Psoas muscle (tissue), 8 donors: ENCODE data around the gene LAMP2. TPM values are rescaled to one million over a fixed set of nuclear protein-coding genes. Genes with fewer than 3 reads are reported as not detected.
"Not testable (repeated sequence)": the region's sequence is repeated elsewhere in the genome, so short reads cannot be mapped to it uniquely, and the experiment has no call there.

Source experiments
- ATAC-seq, 4 donors: fragments of 200-7000 bp; cut with Tn5 transposase; one replicate each; pipeline ENCODE4 v1.9.1; 2020; ENCODE audit warnings: moderate library complexity in 3 of 4, mild to moderate bottlenecking in 2 of 4
- DNase-seq, 2 donors: peaks; one replicate each; pipeline ENCODE4 v3.0.0-alpha.2; 2020
- H3K27ac ChIP-seq: fragments of 200-600 bp; one replicate; pipeline ENCODE4 v1.8.0; 2022
- H3K27me3 ChIP-seq, 3 donors: fragments of 200-600 bp in 1 of 3; one replicate each; pipeline versions ENCODE4 v1.6.1 to v1.8.0; 2013 to 2022; ENCODE audit warnings: low read length in 2 of 3, mild to moderate bottlenecking in 2 of 3, moderate library complexity in 1 of 3; ENCODE audit not compliant: insufficient read depth in 3 of 3
- H3K36me3 ChIP-seq, 2 donors: fragments of 200-600 bp in 1 of 2; one replicate each; pipeline versions ENCODE4 v1.6.1 to v1.8.0; 2013 to 2022; ENCODE audit warnings: low read depth in 1 of 2, mild to moderate bottlenecking in 1 of 2, moderate library complexity in 1 of 2; ENCODE audit not compliant: insufficient read depth in 1 of 2
- H3K4me1 ChIP-seq: fragments of 200-600 bp; one replicate; pipeline ENCODE4 v1.8.0; 2022
- H3K4me3 ChIP-seq: fragments of 200-600 bp; one replicate; pipeline ENCODE4 v1.8.0; 2022; ENCODE audit warnings: mild to moderate bottlenecking
- H3K9me3 ChIP-seq: fragments of 200-600 bp; one replicate; pipeline ENCODE4 v1.8.0; 2022
- WGBS, 3 donors: extraction: QIAGEN DNeasy Blood & Tissue Kit; methylation state at CpG; one replicate each; pipeline versions ENCODE4 v1.1.6 to v1.1.7; 2013; 5-methylcytosine and 5-hydroxymethylcytosine counted together
- intact Hi-C, 2 donors: fragments of 100-400 bp; cut with DNase I; formaldehyde crosslinking; loops; one replicate each; pipeline versions ENCODE4 v1.11.0 to v1.14.2; 2022
- polyA plus RNA-seq, 3 donors: library from polyadenylated mRNA; stranded (reverse); fragments of 200-250 nt; gene quantifications; one replicate each; pipeline ENCODE4 v1.2.3, GENCODE V29; 2013
- total RNA-seq, 4 donors: library from RNA; stranded (reverse); fragmentation: NEBNext Ultra II Directional in 2 of 4; extraction: Animal tissue kit (Norgen Biotek cat#: 25700) in 2 of 4; gene quantifications; one replicate each; pipeline versions ENCODE4 v1.2.1 to v1.2.4, GENCODE V29; 2021 to 2023
- TF ChIP-seq, protein P1 (sequence below): fragments of 200-600 bp; IDR thresholded peaks from one replicate; pipeline ENCODE4 v1.8.0; 2022; ENCODE audit warnings: antibody characterized with exemption
- donor health status: healthy with polysubstance abuse.
- donor health status: DM: no; HTN: no; CAD: no; lungs with moderate emphysema.
- donor health status: Bipolar disorder and iron deficiency.
- donor health status: healthy.
- donor health status: DM: yes; HTN: yes; CAD: no.
- donor health status: DM: no; HTN: no; CAD: no.
- donor health status: DM: no; HTN: no; CAD: no.
- donor health status: DM: yes; HTN: yes; CAD: no.

LAMP2 gene
- total and polyA plus RNA-seq, 7 donors: 24.5 to 123 (median 89.1) TPM

DNA sequence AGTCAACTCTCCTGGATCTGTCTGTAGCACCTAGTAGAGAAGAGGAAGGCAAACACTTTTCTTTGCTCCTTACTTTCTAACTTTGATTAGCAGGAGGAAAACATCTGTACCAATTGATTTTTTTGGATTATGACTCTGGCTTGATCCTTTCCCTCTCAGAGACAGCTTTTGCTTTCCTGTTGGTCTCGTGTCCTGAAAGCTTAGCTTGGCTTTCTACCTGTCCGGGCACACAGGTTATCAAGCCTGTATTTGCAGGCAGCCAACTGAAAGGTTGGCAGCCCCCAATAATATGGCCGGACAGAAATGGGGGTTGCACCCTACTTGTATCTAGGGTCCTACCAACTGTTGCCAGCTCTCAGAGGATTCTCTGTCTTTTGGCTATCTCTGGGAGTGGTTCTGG is 43.1 kb upstream of the LAMP2 start:
- TF ChIP-seq, protein P1, sequence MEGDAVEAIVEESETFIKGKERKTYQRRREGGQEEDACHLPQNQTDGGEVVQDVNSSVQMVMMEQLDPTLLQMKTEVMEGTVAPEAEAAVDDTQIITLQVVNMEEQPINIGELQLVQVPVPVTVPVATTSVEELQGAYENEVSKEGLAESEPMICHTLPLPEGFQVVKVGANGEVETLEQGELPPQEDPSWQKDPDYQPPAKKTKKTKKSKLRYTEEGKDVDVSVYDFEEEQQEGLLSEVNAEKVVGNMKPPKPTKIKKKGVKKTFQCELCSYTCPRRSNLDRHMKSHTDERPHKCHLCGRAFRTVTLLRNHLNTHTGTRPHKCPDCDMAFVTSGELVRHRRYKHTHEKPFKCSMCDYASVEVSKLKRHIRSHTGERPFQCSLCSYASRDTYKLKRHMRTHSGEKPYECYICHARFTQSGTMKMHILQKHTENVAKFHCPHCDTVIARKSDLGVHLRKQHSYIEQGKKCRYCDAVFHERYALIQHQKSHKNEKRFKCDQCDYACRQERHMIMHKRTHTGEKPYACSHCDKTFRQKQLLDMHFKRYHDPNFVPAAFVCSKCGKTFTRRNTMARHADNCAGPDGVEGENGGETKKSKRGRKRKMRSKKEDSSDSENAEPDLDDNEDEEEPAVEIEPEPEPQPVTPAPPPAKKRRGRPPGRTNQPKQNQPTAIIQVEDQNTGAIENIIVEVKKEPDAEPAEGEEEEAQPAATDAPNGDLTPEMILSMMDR: no peak
- ATAC-seq (no peak), DNase-seq (no peak)
- Histone ChIP-seq H3K27ac (no peak overlapping the region), H3K36me3 (no peaks in the 10 kb centered on the region), H3K4me3 (no peak overlapping the region), H3K4me1 (no peaks in the 10 kb centered on the region), H3K27me3 (no peaks in the 10 kb centered on the region), H3K9me3 (no peaks in the 10 kb centered on the region)
- intact Hi-C loops: no loop called here
- WGBS, 3 donors: 73 to 96% (median 89%) methylated on average over 3 of the region's 3 CpGs

DNA sequence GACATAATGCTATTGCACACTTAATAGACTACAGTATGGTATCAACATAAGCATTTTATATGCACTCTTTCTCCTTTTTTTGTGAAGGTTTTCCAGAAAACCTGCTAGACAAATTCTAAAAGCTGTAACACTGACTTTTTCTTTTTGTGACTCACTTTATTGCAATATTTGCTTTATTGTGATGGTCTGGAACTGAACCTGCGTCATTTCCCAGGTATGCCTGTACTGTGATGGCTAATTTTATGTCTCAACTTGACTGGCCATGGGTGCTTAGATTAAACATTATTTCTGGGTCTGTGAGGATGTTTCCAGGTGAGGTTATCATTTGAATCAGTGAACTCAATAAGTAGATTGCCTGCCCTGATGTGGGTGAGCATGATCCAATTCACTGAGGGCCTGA is 35.5 kb upstream of the LAMP2 start:
- TF ChIP-seq, protein P1: no peak
- H3K9me3 ChIP-seq: no peaks in the 10 kb centered on the region
- H3K4me1 ChIP-seq: no peaks in the 10 kb centered on the region
- DNase-seq (no peak), ATAC-seq (no peak)
- WGBS, 3 donors: 78 to 100% (median 92%) methylated on average over 1 of the region's 1 CpG
- no peak overlapping the region for H3K4me3 ChIP-seq
- no peaks in the 10 kb centered on the region for H3K36me3 ChIP-seq
- intact Hi-C loops: loop anchor here in 1 of 2 donors (5.0 kb wide), 1 partner anchor 158 kb away; no protein-coding TSS in a partner anchor
- no peak overlapping the region for H3K27ac ChIP-seq
- H3K27me3 ChIP-seq: no peaks in the 10 kb centered on the region

- H3K4me1 ChIP-seq: no peaks in the 10 kb centered on the region
- no peak for ATAC-seq
- 47 to 55% (median 47%) methylated on average over 4 of the region's 4 CpGs for WGBS, 3 donors
- peak in 1 of 2 donors; percentile 17 for DNase-seq
- TF ChIP-seq, protein P1: no peak
- no peaks in the 10 kb centered on the region for H3K36me3 ChIP-seq
- H3K4me3 ChIP-seq: no peak overlapping the region
- no peaks in the 10 kb centered on the region for H3K27me3 ChIP-seq
- H3K9me3 ChIP-seq: no peaks in the 10 kb centered on the region
- intact Hi-C loops: loop anchor here (5.0 to 10.0 kb wide), 3 partner anchors 163 to 273 kb away; no protein-coding TSS in a partner anchor
- no peak overlapping the region for H3K27ac ChIP-seq
Measured at GRCh38 chrX:120499301-120500072, 30.4 kb upstream of the LAMP2 start.

- H3K9me3 ChIP-seq, DNase-seq, H3K36me3 ChIP-seq, H3K4me1 ChIP-seq, H3K4me3 ChIP-seq, ATAC-seq, H3K27me3 ChIP-seq, H3K27ac ChIP-seq: not testable (repeated sequence)
- intact Hi-C loops: loop anchor here in 1 of 2 donors (10.0 kb wide), 1 partner anchor 275 kb away; no protein-coding TSS in a partner anchor
- WGBS, 3 donors: 91 to 97% (median 94%) methylated on average over 2 of the region's 2 CpGs
Measured at GRCh38 chrX:120490119-120490518, 21.0 kb upstream of the LAMP2 start.

- intact Hi-C loops: no loop called here
- H3K4me1 ChIP-seq: no peaks in the 10 kb centered on the region
- no peaks in the 10 kb centered on the region for H3K36me3 ChIP-seq
- no peaks in the 10 kb centered on the region for H3K9me3 ChIP-seq
- peak overlapping the region; percentile 73 for H3K4me3 ChIP-seq
- 51 to 63% (median 59%) methylated on average over 9 of the region's 9 CpGs for WGBS, 3 donors
- ATAC-seq (no peak), DNase-seq (no peak)
- H3K27ac ChIP-seq: peak overlapping the region; percentile 92
- no peaks in the 10 kb centered on the region for H3K27me3 ChIP-seq
- TF ChIP-seq, protein P1: no peak
Measured at GRCh38 chrX:120486786-120487185, 17.7 kb upstream of the LAMP2 start.
